ENCODE data around the gene SIX4. TPM values are rescaled to one million over a fixed set of nuclear protein-coding genes. Genes with fewer than 3 reads are reported as not detected.
A peak's percentile ranks its signal among the peaks of the same experiment; 100 is the strongest.
"Not testable (repeated sequence)": the region's sequence is repeated elsewhere in the genome, so short reads cannot be mapped to it uniquely, and the experiment has no call there.

SIX4 gene
- total RNA-seq, 1 donor, result 16.3 TPM

GRCh38 chr14:60736494-60736893, 12.3 kb upstream of the SIX4 start:
- peak overlapping the region; percentile 95 for H3K4me3 ChIP-seq (ENCODE audit: low read depth, low read length)
- TF ChIP-seq CTCF (IDR thresholded peaks at IDR 0.05; ENCODE audit: insufficient read depth, low read length), result no peak
- DNase-seq (ENCODE audit: low read depth), result peak; percentile 77

GRCh38 chr14:60735416-60735815, 11.3 kb upstream of the SIX4 start:
- DNase-seq (ENCODE audit: low read depth), result peak; percentile 13
- TF ChIP-seq CTCF (IDR thresholded peaks at IDR 0.05; ENCODE audit: insufficient read depth, low read length), result no peak
- peak overlapping the region; percentile 95 for H3K4me3 ChIP-seq (ENCODE audit: low read depth, low read length)

GRCh38 chr14:60734465-60735242, 10.5 kb upstream of the SIX4 start, which contains the start of gene MNAT1:
Gene MNAT1, plus strand, starts transcription at chr14:60734761. Its CDS starts 102 bp downstream, at chr14:60734863.
- peak; percentile 23 for TF ChIP-seq CTCF (IDR thresholded peaks at IDR 0.05; ENCODE audit: insufficient read depth, low read length)
- DNase-seq (ENCODE audit: low read depth), result peak; percentile 91
- peak within 1 kb of the TSS; percentile 95 for H3K4me3 ChIP-seq (ENCODE audit: low read depth, low read length)

GRCh38 chr14:60732840-60733483, 8.8 kb upstream of the SIX4 start:
- H3K4me3 ChIP-seq (ENCODE audit: low read depth, low read length), result no peak overlapping the region
- TF ChIP-seq CTCF (IDR thresholded peaks at IDR 0.05; ENCODE audit: insufficient read depth, low read length), result no peak
- DNase-seq (ENCODE audit: low read depth), result no peak

- DNase-seq (ENCODE audit: low read depth); H3K4me3 ChIP-seq (ENCODE audit: low read depth, low read length): not testable (repeated sequence)
These were observed 7.1 kb upstream of the SIX4 start for GRCh38 chr14:60731291-60731690.

- peak; percentile 55 for DNase-seq (ENCODE audit: low read depth)
- TF ChIP-seq CTCF (IDR thresholded peaks at IDR 0.05; ENCODE audit: insufficient read depth, low read length), result no peak
- H3K4me3 ChIP-seq (ENCODE audit: low read depth, low read length), result peak overlapping the region; percentile 89
These were observed 840 bp downstream of the SIX4 start for GRCh38 chr14:60723116-60723906.
